ENCODE measurements around the gene ARFIP1.
A peak's percentile ranks its signal among the peaks of the same experiment; 100 is the strongest.
"Not testable (repeated sequence)": the region's sequence is repeated elsewhere in the genome, so short reads cannot be mapped to it uniquely, and the experiment has no call there.

The ARFIP1 gene

DNA sequence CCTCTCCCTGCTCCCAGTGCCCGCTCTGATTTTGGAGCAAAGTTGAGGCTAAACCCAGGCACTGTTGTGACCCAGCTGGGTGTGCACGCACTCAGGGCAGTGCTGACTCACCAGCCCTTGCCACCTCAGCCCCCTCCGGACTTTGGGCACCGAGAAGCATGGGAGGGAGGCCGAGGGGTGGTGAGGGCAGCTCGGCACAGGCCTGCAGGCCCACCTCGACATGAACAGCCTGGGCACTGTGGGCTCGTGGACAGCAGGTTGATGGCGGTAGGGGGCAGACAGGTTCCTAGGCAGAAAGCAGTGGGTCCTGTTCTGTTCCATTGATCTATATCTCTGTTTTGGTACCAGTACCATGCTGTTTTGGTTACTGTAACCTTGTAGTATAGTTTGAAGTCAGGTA is 31.1 kb upstream of the ARFIP1 start:
- Histone ChIP-seq H3K23ac (ENCODE audit: low read depth, low read length, poor library complexity) (peak overlapping the region; percentile 44), H3K9me3 (replicated peaks in 1 of 2; ENCODE audit: control insufficient read depth in 2 of 2, insufficient read depth in 1 of 2, low read depth in 1 of 2, low read length in 2 of 2) (peaks cover 2 to 6% of the 10 kb centered on the region in 2 donors), H2BK120ac (ENCODE audit: low read depth, low read length) (no peak overlapping the region), H3K4ac (ENCODE audit: low read length) (peak overlapping the region; percentile 66), H3K27me3 (ENCODE audit: control insufficient read depth in 3 of 3, insufficient read depth in 3 of 3, low read depth in 1 of 3, low read length in 3 of 3) (no peaks in the 10 kb centered on the region), H2BK12ac (ENCODE audit: low read length) (no peak overlapping the region), H4K91ac (ENCODE audit: low read depth, low read length, poor library complexity) (no peak overlapping the region), H3K9ac (ENCODE audit: low read depth, low read length, poor library complexity) (no peak overlapping the region), H3K18ac (ENCODE audit: low read length) (peak overlapping the region; percentile 7), H3K14ac (ENCODE audit: low read length) (peak overlapping the region; percentile 100), H2AK5ac (ENCODE audit: low read depth, low read length) (peak overlapping the region; percentile 79), H3K4me2 (ENCODE audit: insufficient read depth, low read length, poor library complexity, severe bottlenecking) (no peak overlapping the region), H3K27ac (replicated peaks; ENCODE audit: low read length) (no peak overlapping the region), H2BK5ac (ENCODE audit: low read length) (no peak overlapping the region), H2AFZ (ENCODE audit: low read length) (no peak overlapping the region), H4K8ac (ENCODE audit: low read depth, low read length) (peak overlapping the region; percentile 65), H3K79me1 (ENCODE audit: low read depth, low read length) (no peaks in the 10 kb centered on the region), H3K4me3 (ENCODE audit: low read length in 2 of 2) (no peak overlapping the region), H2BK15ac (ENCODE audit: low read length) (no peak overlapping the region), H3K4me1 (ENCODE audit: control insufficient read depth in 2 of 2, insufficient read depth in 1 of 2, low read depth in 1 of 2, low read length in 2 of 2) (peaks cover 0 to 1% of the 10 kb centered on the region in 2 donors), H3K36me3 (replicated peaks in 1 of 2; ENCODE audit: control insufficient read depth in 2 of 2, insufficient read depth in 2 of 2, low read length in 2 of 2) (no peaks in the 10 kb centered on the region)
- DNase-seq (ENCODE audit: low spot score) = no peak
- no CpG with 5 or more reads among the region's 9 CpGs for WGBS, 2 donors (ENCODE audit: extremely low coverage in 2 of 2, insufficient read length in 2 of 2, insufficient replicate concordance in 1 of 2)

DNA sequence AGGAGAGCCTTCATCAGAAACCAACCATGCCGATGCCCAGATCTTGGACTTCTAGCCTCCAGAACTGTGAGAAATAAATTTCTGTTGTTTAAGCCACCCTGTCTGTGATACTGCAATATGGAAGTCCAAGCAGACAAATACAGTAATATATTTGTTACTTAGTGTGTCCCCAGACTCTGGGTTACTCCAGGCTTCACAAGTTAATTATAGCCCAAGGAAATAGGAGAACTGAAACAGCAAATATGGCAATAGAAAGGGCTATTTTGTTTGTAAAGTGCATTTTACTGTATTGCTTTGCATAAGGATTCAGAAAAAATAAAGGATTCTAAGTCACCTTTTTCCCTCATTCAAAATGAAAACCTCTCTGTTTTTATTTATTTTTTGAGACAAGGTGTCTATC is 16.0 kb upstream of the ARFIP1 start:
- Histone ChIP-seq H4K91ac (ENCODE audit: low read depth, low read length, poor library complexity) (no peak overlapping the region), H3K9ac (ENCODE audit: low read depth, low read length, poor library complexity) (no peak overlapping the region), H3K18ac (ENCODE audit: low read length) (no peak overlapping the region), H2BK15ac (ENCODE audit: low read length) (no peak overlapping the region), H3K4me1 (ENCODE audit: control insufficient read depth in 2 of 2, insufficient read depth in 1 of 2, low read depth in 1 of 2, low read length in 2 of 2) (no peaks in the 10 kb centered on the region), H3K27me3 (ENCODE audit: control insufficient read depth in 3 of 3, insufficient read depth in 3 of 3, low read depth in 1 of 3, low read length in 3 of 3) (no peaks in the 10 kb centered on the region), H2BK5ac (ENCODE audit: low read length) (no peak overlapping the region), H4K8ac (ENCODE audit: low read depth, low read length) (no peak overlapping the region), H2BK12ac (ENCODE audit: low read length) (no peak overlapping the region), H3K23ac (ENCODE audit: low read depth, low read length, poor library complexity) (no peak overlapping the region), H3K4ac (ENCODE audit: low read length) (no peak overlapping the region), H3K4me2 (ENCODE audit: insufficient read depth, low read length, poor library complexity, severe bottlenecking) (no peak overlapping the region), H3K9me3 (replicated peaks in 1 of 2; ENCODE audit: control insufficient read depth in 2 of 2, insufficient read depth in 1 of 2, low read depth in 1 of 2, low read length in 2 of 2) (peaks cover 0 to 4% of the 10 kb centered on the region in 2 donors), H2AFZ (ENCODE audit: low read length) (no peak overlapping the region), H2AK5ac (ENCODE audit: low read depth, low read length) (no peak overlapping the region), H3K36me3 (replicated peaks in 1 of 2; ENCODE audit: control insufficient read depth in 2 of 2, insufficient read depth in 2 of 2, low read length in 2 of 2) (no peaks in the 10 kb centered on the region), H3K4me3 (ENCODE audit: low read length in 2 of 2) (no peak overlapping the region), H3K27ac (replicated peaks; ENCODE audit: low read length) (no peak overlapping the region), H3K79me1 (ENCODE audit: low read depth, low read length) (no peaks in the 10 kb centered on the region), H3K14ac (ENCODE audit: low read length) (no peak overlapping the region), H2BK120ac (ENCODE audit: low read depth, low read length) (no peak overlapping the region)
- WGBS, 2 donors (ENCODE audit: extremely low coverage in 2 of 2, insufficient read length in 2 of 2, insufficient replicate concordance in 1 of 2) = no CpG with 5 or more reads among the region's 1 CpG
- DNase-seq (ENCODE audit: low spot score) = no peak

DNA sequence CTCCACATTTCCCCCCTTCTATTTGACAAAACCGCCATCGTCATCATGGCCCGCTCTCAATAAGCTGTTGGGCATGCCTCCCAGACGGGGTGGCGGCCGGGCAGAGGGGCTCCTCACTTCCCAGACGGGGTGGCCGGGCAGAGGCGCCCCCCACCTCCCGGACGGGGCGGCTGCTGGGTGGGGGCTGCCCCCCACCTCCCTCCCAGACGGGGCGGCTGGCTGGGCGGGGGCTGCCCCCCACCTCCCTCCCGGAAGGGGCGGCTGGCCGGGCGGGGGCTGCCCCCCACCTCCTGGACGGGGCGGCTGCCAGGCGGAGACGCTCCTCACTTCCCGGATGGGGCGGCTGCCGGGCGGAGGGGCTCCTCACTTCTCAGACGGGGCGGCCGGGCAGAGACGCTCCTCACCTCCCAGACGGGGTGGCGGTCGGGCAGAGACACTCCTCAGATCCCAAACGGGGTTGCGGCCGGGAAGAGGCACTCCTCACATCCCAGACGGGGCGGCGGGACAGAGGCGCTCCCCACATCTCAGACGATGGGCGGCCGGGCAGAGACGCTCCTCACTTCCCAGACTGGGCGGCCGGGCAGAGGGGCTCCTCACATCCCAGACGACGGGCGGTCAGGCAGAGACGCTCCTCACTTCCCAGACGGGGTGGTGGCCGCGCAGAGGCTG is 14.6 kb upstream of the ARFIP1 start:
- H3K36me3 ChIP-seq (replicated peaks in 1 of 2; ENCODE audit: control insufficient read depth in 2 of 2, insufficient read depth in 2 of 2, low read length in 2 of 2); H3K9ac ChIP-seq (ENCODE audit: low read depth, low read length, poor library complexity); H3K9me3 ChIP-seq (replicated peaks in 1 of 2; ENCODE audit: control insufficient read depth in 2 of 2, insufficient read depth in 1 of 2, low read depth in 1 of 2, low read length in 2 of 2); H2AFZ ChIP-seq (ENCODE audit: low read length); H3K23ac ChIP-seq (ENCODE audit: low read depth, low read length, poor library complexity); H2AK5ac ChIP-seq (ENCODE audit: low read depth, low read length); H4K91ac ChIP-seq (ENCODE audit: low read depth, low read length, poor library complexity); H3K14ac ChIP-seq (ENCODE audit: low read length); H3K4me1 ChIP-seq (ENCODE audit: control insufficient read depth in 2 of 2, insufficient read depth in 1 of 2, low read depth in 1 of 2, low read length in 2 of 2); H2BK120ac ChIP-seq (ENCODE audit: low read depth, low read length); H4K8ac ChIP-seq (ENCODE audit: low read depth, low read length); H3K18ac ChIP-seq (ENCODE audit: low read length); H3K4me3 ChIP-seq (ENCODE audit: low read length in 2 of 2); H2BK12ac ChIP-seq (ENCODE audit: low read length); H2BK5ac ChIP-seq (ENCODE audit: low read length); H3K79me1 ChIP-seq (ENCODE audit: low read depth, low read length); H3K27ac ChIP-seq (replicated peaks; ENCODE audit: low read length); H3K4me2 ChIP-seq (ENCODE audit: insufficient read depth, low read length, poor library complexity, severe bottlenecking); H3K27me3 ChIP-seq (ENCODE audit: control insufficient read depth in 3 of 3, insufficient read depth in 3 of 3, low read depth in 1 of 3, low read length in 3 of 3); H3K4ac ChIP-seq (ENCODE audit: low read length); DNase-seq (ENCODE audit: low spot score); H2BK15ac ChIP-seq (ENCODE audit: low read length): not testable (repeated sequence)
- no CpG with 5 or more reads among the region's 54 CpGs for WGBS, 2 donors (ENCODE audit: extremely low coverage in 2 of 2, insufficient read length in 2 of 2, insufficient replicate concordance in 1 of 2)

DNA sequence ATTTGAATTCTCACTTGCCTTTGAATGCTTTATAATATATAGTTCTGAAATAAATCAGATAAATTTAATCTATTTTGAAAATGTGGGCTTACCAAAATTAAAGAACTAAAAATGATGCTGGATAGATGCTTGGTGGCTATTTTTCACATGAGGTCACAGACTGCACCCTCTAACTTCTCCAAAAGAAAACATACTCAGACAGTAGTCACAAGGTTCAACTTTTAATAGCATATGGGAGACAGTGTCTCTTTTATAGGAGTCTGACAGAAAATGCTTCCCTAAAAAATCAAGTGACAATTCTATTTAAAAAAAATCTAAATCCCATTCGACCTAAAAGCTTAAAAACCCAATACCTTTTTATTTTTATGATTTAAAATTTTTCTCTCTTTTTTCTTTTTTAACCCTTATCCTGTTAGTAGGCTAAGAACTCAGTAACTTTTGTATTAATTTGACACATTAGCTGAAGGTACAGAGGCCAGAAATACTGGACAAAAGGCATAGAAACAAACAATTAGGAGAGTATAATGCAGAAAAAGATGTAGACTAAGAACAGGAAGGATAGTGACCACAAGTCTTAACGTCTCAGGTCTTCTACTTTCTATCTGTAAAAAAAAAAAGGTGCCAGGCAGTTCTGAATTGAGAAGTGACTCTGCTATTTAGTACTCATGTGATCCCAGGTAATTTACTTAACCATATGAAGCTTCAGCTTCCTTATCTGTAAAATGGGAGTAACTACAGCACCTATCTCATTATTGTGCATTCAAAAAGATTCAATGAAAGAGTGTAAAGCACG is 7.8 kb upstream of the ARFIP1 start:
- Histone ChIP-seq H2BK12ac (ENCODE audit: low read length) (no peak overlapping the region), H3K9ac (ENCODE audit: low read depth, low read length, poor library complexity) (no peak overlapping the region), H3K23ac (ENCODE audit: low read depth, low read length, poor library complexity) (no peak overlapping the region), H3K4ac (ENCODE audit: low read length) (no peak overlapping the region), H2AK5ac (ENCODE audit: low read depth, low read length) (no peak overlapping the region), H4K91ac (ENCODE audit: low read depth, low read length, poor library complexity) (no peak overlapping the region), H3K4me3 (ENCODE audit: low read length in 2 of 2) (no peak overlapping the region), H3K4me2 (ENCODE audit: insufficient read depth, low read length, poor library complexity, severe bottlenecking) (no peak overlapping the region), H3K18ac (ENCODE audit: low read length) (no peak overlapping the region), H2AFZ (ENCODE audit: low read length) (no peak overlapping the region), H3K36me3 (replicated peaks in 1 of 2; ENCODE audit: control insufficient read depth in 2 of 2, insufficient read depth in 2 of 2, low read length in 2 of 2) (peaks cover 0 to 8% of the 10 kb centered on the region in 2 donors), H3K4me1 (ENCODE audit: control insufficient read depth in 2 of 2, insufficient read depth in 1 of 2, low read depth in 1 of 2, low read length in 2 of 2) (peaks cover 0 to 3% of the 10 kb centered on the region in 2 donors), H2BK5ac (ENCODE audit: low read length) (no peak overlapping the region), H3K9me3 (replicated peaks in 1 of 2; ENCODE audit: control insufficient read depth in 2 of 2, insufficient read depth in 1 of 2, low read depth in 1 of 2, low read length in 2 of 2) (no peaks in the 10 kb centered on the region), H3K14ac (ENCODE audit: low read length) (no peak overlapping the region), H2BK15ac (ENCODE audit: low read length) (no peak overlapping the region), H2BK120ac (ENCODE audit: low read depth, low read length) (no peak overlapping the region), H4K8ac (ENCODE audit: low read depth, low read length) (no peak overlapping the region), H3K27me3 (ENCODE audit: control insufficient read depth in 3 of 3, insufficient read depth in 3 of 3, low read depth in 1 of 3, low read length in 3 of 3) (no peaks in the 10 kb centered on the region), H3K27ac (replicated peaks; ENCODE audit: low read length) (no peak overlapping the region), H3K79me1 (ENCODE audit: low read depth, low read length) (no peaks in the 10 kb centered on the region)
- no peak for DNase-seq (ENCODE audit: low spot score)
- WGBS, 2 donors (ENCODE audit: extremely low coverage in 2 of 2, insufficient read length in 2 of 2, insufficient replicate concordance in 1 of 2) = 100% methylated on average over 1 of the region's 3 CpGs; no CpG with 5 or more reads in 1 of the 2 donors

All from neuronal stem cell (in vitro differentiated cells).